NCI-H524 treated with DMSO at 0.1 percent for 48 hours (cell line): Measurements from ENCODE around the gene C3orf20.
"Not testable (repeated sequence)": the region's sequence is repeated elsewhere in the genome, so short reads cannot be mapped to it uniquely, and the experiment has no call there.

Experiments
- DNase-seq: peaks from one replicate; lab custom pipeline; 2025; lab: John Stamatoyannopoulos, UW

Gene C3orf20

DNA sequence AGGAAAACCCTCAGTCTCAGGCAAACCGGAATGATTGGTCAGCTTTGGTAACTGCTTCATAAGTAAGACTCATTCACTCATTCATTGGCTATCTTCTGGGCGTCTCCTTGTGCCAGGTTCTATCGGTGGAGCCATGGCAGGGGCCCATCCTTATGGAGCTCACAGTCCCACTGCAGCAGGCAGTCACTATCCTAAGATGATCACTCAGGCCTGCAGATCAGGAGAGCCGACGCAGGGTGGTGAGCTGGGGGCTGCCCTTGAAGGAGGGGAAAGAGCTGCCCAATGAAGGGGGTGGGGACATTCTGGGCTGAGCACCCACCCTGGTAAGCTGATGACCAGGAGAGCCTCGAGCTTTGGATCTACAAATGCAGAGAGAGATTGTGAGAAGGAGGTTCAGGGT, 123.3 kb downstream of the C3orf20 start:
- no peak for DNase-seq

GRCh38 chr3:14799146-14799545, 124.2 kb downstream of the C3orf20 start:
- no peak for DNase-seq

GRCh38 chr3:14801031-14801430, 126.1 kb downstream of the C3orf20 start:
- DNase-seq = no peak

DNA sequence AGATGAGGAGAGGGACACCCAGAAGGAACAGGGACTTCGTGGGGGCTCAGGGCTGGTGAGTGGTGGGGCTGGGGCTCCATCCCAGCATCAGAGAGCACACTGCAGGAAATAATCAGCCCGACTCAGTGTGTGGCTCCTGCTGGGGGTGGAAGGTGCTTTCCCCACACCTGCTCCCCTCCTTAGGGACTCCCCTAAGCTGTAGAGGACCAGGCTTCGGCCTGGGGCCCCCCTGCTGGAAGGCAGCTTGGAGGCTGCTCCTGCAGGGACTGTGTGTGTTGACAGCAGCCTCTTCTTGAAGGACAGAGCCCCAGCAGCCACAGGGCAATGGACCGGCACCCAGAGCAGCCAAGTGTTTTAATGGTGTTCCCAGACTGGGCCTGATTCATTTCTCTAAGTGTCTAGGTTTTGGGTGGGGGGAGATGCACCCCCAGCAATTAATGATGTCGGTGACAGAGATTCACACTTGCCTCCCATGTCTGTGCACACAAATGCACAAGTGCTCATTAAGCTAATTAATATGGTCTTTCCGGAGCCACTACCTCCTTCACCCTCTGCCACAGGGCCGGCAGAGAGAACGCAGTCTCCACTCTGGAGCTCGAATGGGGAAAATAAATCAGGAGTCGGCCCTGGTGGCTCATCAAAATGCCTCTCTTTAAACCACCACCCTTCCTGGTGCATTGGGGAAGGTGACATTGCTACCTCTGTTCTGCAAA, 126.9 kb downstream of the C3orf20 start:
- DNase-seq = no peak

DNA sequence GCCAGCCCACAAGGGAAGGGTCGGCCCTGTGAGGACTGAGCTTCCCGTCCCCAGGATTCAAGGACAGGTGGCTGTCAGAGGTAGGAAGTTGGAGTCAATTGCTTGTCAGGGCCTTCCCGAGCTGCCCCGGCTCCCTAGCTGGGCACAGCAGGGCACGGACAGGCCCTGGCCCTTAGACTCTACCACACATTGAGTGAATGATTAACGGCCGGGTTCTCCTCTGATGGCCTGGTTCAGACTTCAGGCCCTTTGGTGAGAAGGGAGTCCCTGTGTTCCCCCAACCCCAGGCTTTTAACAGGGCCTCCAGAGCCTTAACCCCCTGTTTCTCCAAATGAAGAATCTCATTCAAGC, 127.4 kb downstream of the C3orf20 start:
- no peak for DNase-seq

DNA sequence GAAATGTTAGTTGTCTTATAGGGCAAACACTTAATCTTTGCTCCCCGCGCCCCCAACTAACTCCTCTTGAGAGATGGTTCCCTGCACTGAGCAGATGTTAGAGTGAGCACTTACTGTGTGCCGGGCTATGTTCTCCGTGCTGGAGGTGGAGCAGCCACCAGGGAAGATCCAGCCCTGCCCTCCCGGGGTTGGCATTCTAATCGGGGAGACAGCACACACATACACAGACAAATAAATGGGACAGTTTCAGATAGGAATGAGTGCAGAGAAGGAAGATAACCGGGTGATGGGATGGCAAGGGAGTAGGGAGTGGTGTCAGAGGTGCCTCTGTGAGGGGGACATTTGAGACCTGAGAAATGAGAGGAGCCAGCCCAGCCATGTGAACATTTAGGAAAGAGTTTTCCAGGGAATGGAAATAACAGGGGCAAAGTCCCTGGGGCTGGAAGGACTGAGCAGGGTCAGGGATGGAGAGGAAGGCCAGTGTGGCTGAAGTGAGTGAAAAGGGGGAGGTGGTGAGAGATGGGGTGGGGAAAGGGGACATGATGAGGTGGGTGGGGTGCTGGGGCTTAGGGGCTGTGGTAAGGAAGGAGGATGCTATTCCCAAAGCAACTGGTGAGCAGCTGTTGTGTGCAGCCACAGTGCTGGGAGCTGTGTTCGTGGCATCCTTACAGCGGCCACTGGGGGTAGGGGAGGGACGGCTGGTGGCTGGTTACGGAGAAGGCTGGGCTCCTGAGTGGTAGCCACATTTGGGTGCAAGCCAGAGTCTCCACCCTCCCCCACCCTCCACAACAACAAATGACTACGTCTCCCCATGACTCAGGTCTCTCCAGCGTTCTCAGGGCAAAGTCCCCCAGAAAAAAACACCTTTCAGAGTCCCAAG, 128.4 kb downstream of the C3orf20 start:
- no peak for DNase-seq

- no peak for DNase-seq
Measured at GRCh38 chr3:14803981-14804834, 129.3 kb downstream of the C3orf20 start.

- DNase-seq = no peak
Measured at GRCh38 chr3:14804835-14805780, 130.2 kb downstream of the C3orf20 start.

DNA sequence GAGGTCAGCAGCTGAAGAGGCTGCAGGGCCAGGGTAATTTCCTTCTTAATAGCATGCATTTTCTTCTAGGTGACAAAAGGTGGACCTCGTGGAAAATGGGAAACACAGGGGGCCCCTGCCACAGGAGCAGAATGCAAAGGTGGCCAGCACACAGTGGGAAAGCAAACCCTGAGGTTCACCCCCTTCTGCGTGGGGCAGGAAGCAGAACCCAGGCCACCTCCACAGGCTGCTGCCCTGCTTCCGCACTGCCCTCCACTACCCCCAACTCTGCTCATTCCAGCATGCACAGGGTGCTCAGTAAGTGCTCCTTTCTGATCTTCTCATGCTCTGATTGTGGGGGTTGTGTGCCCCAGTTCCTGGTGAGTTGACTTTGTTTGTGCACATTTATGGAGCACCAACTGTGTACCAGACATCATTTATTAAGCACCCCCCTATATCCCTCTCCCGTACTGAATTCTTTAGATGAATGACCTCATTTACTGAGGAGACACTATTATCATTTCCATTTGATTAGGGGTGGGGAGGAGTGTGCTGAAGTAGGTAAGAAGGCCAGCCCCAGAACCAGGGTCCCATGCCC, 131.1 kb downstream of the C3orf20 start:
- DNase-seq = no peak

DNA sequence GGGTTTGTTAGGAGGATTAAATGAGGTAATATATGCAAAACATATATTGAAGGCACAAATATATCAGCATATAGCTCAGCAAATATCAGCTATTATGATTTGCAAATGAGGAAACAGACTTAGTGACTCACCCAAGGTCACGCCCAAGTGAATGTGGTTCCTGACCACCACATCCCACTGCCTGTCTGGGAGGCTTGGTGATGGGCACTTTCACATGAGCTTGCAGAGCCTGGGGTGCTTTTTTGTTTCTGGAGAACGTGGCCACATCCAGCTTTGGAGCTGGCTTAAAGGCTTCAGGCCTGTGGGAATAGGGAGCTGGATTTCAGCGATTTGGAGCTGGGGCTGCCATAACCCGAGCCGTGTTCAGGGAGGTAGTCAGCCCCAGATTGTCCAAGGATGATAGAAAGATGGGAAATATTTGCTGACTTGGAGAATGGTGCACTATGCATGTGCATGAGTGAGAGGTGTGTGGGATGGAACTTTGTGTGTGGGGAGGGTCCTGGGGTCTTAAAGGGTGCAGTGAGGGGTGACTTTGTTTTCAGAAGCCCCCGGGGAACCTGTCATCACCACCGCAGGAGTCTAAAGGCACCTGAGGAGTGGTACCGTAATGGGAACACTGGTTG, 131.8 kb downstream of the C3orf20 start:
- DNase-seq = no peak

GRCh38 chr3:14808025-14808424, 133.1 kb downstream of the C3orf20 start:
- DNase-seq = no peak

GRCh38 chr3:14808502-14809266, 133.7 kb downstream of the C3orf20 start:
- DNase-seq = no peak

DNA sequence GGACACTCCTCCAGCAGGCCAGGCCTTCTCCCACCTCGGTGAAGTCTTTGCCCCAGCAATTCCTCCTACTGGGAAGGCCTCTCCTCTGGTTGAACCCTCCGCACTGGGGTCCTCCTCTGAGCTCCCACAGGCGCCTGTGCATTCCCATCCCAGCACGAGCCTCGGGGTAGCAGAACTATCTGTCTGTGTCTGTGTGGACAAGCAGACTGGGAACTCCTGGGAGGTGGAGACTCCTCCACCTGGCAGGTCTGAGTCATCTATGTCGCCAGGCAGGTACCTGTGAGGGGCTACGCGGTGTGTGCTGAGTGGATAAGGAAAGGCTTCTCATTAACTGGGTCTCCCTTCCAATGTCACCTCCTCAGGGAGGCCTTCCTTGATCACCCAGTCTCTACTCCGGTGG, 134.7 kb downstream of the C3orf20 start:
- not testable (repeated sequence) for DNase-seq

DNA sequence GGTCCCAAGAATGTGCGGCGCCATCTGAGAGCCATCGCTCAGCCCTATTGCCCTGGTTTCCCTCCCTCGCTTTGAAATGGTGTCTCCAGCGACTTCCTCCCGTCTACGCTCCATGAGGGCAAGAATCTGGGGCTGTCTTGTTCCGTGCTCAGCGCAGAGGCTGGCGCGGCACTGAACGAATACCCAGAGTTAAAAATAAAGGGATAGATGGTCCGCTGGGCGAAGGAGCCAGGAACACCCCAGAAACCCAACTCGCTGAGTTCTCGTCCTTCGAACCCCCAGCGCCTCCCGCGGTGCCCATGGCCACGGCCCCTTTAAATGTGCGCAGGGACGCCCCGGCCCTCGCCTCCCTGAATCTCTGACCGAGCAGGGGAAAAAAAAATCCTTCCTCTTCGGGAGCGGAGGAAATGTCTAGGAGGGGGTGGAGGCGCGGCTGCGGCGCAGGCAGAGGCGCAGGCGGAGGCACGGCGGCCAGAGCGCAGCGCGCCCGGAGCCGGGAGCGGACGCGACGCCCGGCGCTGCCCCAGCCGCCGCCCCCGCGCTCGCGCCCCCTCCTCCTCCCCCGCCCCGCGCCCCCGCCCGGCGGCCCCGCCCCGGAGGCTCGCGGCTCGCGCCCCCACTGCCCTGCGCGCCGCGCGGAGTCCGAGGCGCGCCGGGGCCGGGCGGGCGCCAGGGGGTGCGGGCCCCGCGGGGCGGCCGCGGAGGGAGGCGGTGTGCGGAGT, 135.3 kb downstream of the C3orf20 start:
- DNase-seq = no peak

DNA sequence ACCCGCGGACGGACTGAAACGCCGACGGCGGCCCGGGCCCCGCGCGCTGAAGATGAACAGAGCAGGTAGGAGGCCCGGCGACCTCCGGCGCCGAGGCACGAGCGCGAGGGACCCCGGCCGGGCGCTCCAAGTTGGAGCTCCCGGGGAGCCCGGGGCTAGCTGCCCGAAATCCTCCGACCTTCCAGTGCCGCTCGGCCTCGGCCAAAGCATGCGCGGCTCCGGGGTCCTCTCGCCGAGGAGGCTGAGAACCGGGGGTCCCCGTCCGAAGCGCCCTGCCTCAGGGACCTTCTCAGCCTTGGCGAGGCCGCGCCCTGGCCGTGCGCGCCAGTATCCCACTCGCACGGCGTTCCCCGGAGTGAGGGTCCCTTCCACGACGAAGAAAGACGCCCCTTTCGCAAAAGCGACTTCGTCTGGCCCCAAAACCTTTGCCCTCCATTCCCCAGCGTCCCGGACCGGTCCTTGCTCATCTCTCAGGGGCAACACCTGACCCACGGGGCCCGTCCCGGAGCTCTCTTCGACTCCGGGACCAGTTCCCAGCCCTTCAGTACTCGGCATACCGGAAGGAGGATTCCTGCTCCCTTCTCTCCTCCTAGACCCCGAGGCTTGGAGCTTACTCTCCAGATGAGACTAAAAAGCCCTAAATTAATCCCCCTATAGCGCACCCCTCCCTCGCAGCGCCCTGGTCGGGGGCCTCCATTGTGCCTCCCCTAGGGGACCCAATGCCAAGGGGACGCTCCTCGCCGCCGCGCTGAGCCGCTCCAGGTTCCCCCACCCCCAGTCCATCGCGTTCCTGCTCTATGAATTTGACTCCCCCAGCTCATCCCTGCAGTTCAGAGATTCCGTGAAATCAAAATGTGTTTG, 136.1 kb downstream of the C3orf20 start:
- DNase-seq = no peak

- DNase-seq = no peak
Measured at GRCh38 chr3:14811684-14812083, 136.7 kb downstream of the C3orf20 start.

GRCh38 chr3:14812196-14812790, 137.4 kb downstream of the C3orf20 start:
- no peak for DNase-seq

GRCh38 chr3:14814411-14814871, 139.5 kb downstream of the C3orf20 start:
- no peak for DNase-seq
